Fibroblast of lung (primary cell): ENCODE data around the gene HTR3B. TPM values are rescaled to one million over a fixed set of nuclear protein-coding genes. Genes with fewer than 3 reads are reported as not detected.

Source experiments
- DNase-seq, 2 donors: peaks; one replicate each; pipeline versions ENCODE4 v3.0.0 to v3.0.0-alpha.2; 2010; ENCODE audit warnings: low read depth in 2 of 2
- H2AFZ ChIP-seq: 2 replicates; pipeline ENCODE4 v1.5.1; 2012; ENCODE audit warnings: low read length, control low read depth, inconsistent platforms
- H3K27ac ChIP-seq: 2 replicates; pipeline ENCODE4 v1.5.1; 2011; ENCODE audit warnings: low read length, control low read depth; ENCODE audit not compliant: insufficient read depth
- H3K27me3 ChIP-seq: 2 replicates; pipeline ENCODE4 v1.5.1; 2011; ENCODE audit warnings: mild to moderate bottlenecking, low read length; ENCODE audit not compliant: control insufficient read depth, insufficient read depth
- H3K36me3 ChIP-seq: 2 replicates; pipeline ENCODE4 v1.5.1; 2011; ENCODE audit warnings: low read length; ENCODE audit not compliant: control insufficient read depth, insufficient read depth
- H3K4me1 ChIP-seq: 2 replicates; pipeline ENCODE4 v1.5.1; 2011; ENCODE audit warnings: low read length; ENCODE audit not compliant: control insufficient read depth, insufficient read depth; ENCODE audit errors: extremely low read depth
- H3K4me2 ChIP-seq: 2 replicates; pipeline ENCODE4 v1.5.1; 2011; ENCODE audit warnings: low read length, control low read depth; ENCODE audit not compliant: insufficient read depth; ENCODE audit errors: extremely low read depth
- H3K4me3 ChIP-seq, 4 experiments: fragments of 200-600 bp in 1 of 4; sonication (generic) in 1 of 4; replicated peaks in 1 of 4; 2 replicates each; pipeline ENCODE4 v1.5.1; 2011 to 2016; ENCODE audit warnings: low read length in 4 of 4, low read depth in 3 of 4, mild to moderate bottlenecking in 3 of 4, control low read depth in 2 of 4, inconsistent platforms in 1 of 4, mixed read lengths in 1 of 4; ENCODE audit not compliant: insufficient read depth in 1 of 4; ENCODE audit errors: control extremely low read depth in 1 of 4
- H3K79me2 ChIP-seq: 2 replicates; pipeline ENCODE4 v1.5.1; 2012; ENCODE audit warnings: mild to moderate bottlenecking, low read length, inconsistent platforms; ENCODE audit not compliant: control insufficient read depth, insufficient read depth
- H3K9ac ChIP-seq: 2 replicates; pipeline ENCODE4 v1.5.1; 2011; ENCODE audit warnings: mild to moderate bottlenecking, low read length, control low read depth; ENCODE audit not compliant: insufficient read depth
- H3K9me3 ChIP-seq: 2 replicates; pipeline ENCODE4 v1.5.1; 2012; ENCODE audit warnings: low read depth, low read length; ENCODE audit not compliant: control insufficient read depth, insufficient read depth
- H4K20me1 ChIP-seq: 2 replicates; pipeline ENCODE4 v1.5.1; 2011; ENCODE audit warnings: low read length; ENCODE audit not compliant: control insufficient read depth, insufficient read depth; ENCODE audit errors: extremely low read depth
- EZH2 ChIP-seq: IDR thresholded peaks from 2 replicates; pipeline ENCODE4 v1.5.1; 2012; ENCODE audit warnings: low read length, control low read depth, mild to moderate bottlenecking; ENCODE audit errors: missing control alignments
- polyA plus RNA-seq, 2 donors: library from polyadenylated mRNA; depleted of rRNA in 1 of 2; stranded (reverse) in 1 of 2; unstranded in 1 of 2; fragments of >200 nt; gene quantifications; 2 replicates each; pipeline ENCODE4 v1.2.1, GENCODE V29; 2011 to 2012; ENCODE audit warnings: missing spikeins in 1 of 2
- total RNA-seq: library from RNA; depleted of rRNA; stranded (reverse); fragments of >200 nt; gene quantifications from 2 replicates; pipeline ENCODE4 v1.2.1, GENCODE V29; 2014
- TF ChIP-seq, protein P1 (sequence below), 2 donors: IDR thresholded peaks in 1 of 2; conservative IDR thresholded peaks in 1 of 2; 1 replicate in 1 of 2; 2 replicates in 1 of 2; pipeline ENCODE4 v1.5.1; 2011 to 2012; ENCODE audit warnings: low read length in 2 of 2, control low read depth in 1 of 2, inconsistent platforms in 1 of 2, low read depth in 1 of 2, mild to moderate bottlenecking in 1 of 2

HTR3B gene
- total and polyA plus RNA-seq, 2 donors (not counting 1 experiment from before 2014, with no cell fraction given), result not detected

DNA sequence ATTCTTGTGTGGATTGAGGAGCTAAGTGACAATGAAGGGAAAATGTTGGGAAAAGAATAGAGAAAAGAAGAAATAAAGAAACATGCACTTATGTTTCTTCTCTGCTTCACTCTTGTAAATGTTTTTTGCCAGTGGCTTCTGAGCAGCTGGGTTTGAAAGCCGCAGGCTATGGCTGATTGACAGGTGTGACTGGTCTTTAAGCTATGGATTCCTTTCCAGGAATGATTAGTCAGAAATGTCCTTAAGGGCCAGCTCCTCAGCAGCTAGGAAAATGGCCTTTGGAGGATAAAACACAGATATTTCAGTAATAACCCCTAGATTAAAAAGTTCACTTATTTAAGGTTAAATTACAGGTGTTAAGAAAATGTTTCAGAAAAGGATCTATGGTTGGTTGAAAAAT lies 22.7 kb upstream of the HTR3B start:
- no peak overlapping the region for H3K27ac ChIP-seq
- H3K4me1 ChIP-seq, result no peaks in the 10 kb centered on the region
- H3K79me2 ChIP-seq, result no peaks in the 10 kb centered on the region
- H3K4me3 ChIP-seq, result no peak overlapping the region
- no peaks in the 10 kb centered on the region for H3K36me3 ChIP-seq
- H4K20me1 ChIP-seq, result no peaks in the 10 kb centered on the region
- no peak overlapping the region for H3K4me2 ChIP-seq
- DNase-seq, result peak in 1 of 2 donors; percentile 13
- no peak overlapping the region for H3K9ac ChIP-seq
- no peaks in the 10 kb centered on the region for H3K9me3 ChIP-seq
- H2AFZ ChIP-seq, result no peak overlapping the region
- TF ChIP-seq EZH2, result no peak
- TF ChIP-seq, protein P1, sequence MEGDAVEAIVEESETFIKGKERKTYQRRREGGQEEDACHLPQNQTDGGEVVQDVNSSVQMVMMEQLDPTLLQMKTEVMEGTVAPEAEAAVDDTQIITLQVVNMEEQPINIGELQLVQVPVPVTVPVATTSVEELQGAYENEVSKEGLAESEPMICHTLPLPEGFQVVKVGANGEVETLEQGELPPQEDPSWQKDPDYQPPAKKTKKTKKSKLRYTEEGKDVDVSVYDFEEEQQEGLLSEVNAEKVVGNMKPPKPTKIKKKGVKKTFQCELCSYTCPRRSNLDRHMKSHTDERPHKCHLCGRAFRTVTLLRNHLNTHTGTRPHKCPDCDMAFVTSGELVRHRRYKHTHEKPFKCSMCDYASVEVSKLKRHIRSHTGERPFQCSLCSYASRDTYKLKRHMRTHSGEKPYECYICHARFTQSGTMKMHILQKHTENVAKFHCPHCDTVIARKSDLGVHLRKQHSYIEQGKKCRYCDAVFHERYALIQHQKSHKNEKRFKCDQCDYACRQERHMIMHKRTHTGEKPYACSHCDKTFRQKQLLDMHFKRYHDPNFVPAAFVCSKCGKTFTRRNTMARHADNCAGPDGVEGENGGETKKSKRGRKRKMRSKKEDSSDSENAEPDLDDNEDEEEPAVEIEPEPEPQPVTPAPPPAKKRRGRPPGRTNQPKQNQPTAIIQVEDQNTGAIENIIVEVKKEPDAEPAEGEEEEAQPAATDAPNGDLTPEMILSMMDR (conservative IDR thresholded peaks at IDR 0.05 in 1 of 2, IDR thresholded peaks at IDR 0.05 in 1 of 2; ENCODE audit: low read depth in 1 of 2, low read length in 2 of 2), result no peak
- H3K27me3 ChIP-seq, result no peaks in the 10 kb centered on the region

DNA sequence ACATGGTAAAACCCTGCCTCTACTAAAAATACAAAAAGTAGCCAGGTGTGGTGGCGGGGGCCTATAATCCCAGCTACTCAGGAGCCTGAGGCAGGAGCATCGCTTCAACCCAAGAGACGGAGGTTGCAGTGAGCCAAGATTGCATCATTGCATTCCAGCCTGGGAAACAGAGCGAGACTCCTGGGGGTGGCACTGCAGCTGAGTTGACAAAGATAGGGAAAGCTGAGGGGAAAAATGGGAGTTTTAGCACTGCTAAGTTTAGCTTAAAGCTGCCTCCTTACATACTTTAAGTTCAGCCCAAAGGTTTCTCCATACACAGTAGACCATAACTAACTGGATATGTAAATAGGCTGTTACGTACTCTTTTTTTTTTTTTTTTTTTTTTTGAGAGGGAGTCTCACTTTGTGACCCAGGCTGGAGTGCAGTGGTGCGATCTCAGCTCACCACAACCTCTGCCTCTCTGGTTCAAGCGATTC lies 20.2 kb upstream of the HTR3B start:
- H3K9me3 ChIP-seq, result no peaks in the 10 kb centered on the region
- DNase-seq, result peak; percentile 35 to 40

DNA sequence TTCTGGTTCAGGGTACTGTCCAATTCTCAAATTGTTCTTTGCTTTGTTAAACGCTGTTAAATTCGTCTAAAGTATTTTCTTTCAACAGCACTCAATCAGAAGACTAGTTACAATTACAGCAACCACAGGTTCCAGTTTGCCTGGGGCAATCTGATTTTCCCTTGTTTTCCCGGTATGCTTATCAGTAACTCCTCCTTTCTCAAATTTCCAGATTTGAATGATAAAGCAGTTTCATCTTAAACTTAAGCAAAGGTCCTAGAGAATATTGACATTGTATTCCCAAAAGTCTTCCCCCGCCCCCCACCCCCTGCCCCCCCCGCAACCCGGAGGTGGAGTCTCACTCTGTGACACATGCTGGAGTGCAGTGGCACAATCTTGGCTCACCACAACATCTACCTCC lies 18.7 kb upstream of the HTR3B start:
- H3K27me3 ChIP-seq, result no peaks in the 10 kb centered on the region
- H4K20me1 ChIP-seq, result no peaks in the 10 kb centered on the region
- H3K9ac ChIP-seq, result no peak overlapping the region
- no peak overlapping the region for H3K27ac ChIP-seq
- DNase-seq, result no peak
- no peak for TF ChIP-seq EZH2
- TF ChIP-seq, protein P1 (conservative IDR thresholded peaks at IDR 0.05 in 1 of 2, IDR thresholded peaks at IDR 0.05 in 1 of 2; ENCODE audit: low read depth in 1 of 2, low read length in 2 of 2), result no peak
- no peak overlapping the region for H3K4me2 ChIP-seq
- no peaks in the 10 kb centered on the region for H3K9me3 ChIP-seq
- H3K36me3 ChIP-seq, result no peaks in the 10 kb centered on the region
- no peak overlapping the region for H2AFZ ChIP-seq
- H3K4me3 ChIP-seq, result no peak overlapping the region
- no peaks in the 10 kb centered on the region for H3K4me1 ChIP-seq
- H3K79me2 ChIP-seq, result no peaks in the 10 kb centered on the region

More for the DNA sequence above, 20.2 kb upstream of the HTR3B start:
- no peak overlapping the region for H3K4me2 ChIP-seq
- H3K27me3 ChIP-seq, result no peaks in the 10 kb centered on the region
- H3K79me2 ChIP-seq, result no peaks in the 10 kb centered on the region
- H3K36me3 ChIP-seq, result no peaks in the 10 kb centered on the region
- H3K4me3 ChIP-seq, result no peak overlapping the region
- no peak for TF ChIP-seq EZH2
- TF ChIP-seq, protein P1 (conservative IDR thresholded peaks at IDR 0.05 in 1 of 2, IDR thresholded peaks at IDR 0.05 in 1 of 2; ENCODE audit: low read depth in 1 of 2, low read length in 2 of 2), result no peak
- H2AFZ ChIP-seq, result no peak overlapping the region
- no peak overlapping the region for H3K9ac ChIP-seq
- H3K4me1 ChIP-seq, result no peaks in the 10 kb centered on the region
- no peaks in the 10 kb centered on the region for H4K20me1 ChIP-seq
- no peak overlapping the region for H3K27ac ChIP-seq
